HepG2 (cell line): ENCODE results near the gene ZCCHC24. TPM values are rescaled to one million over a fixed set of nuclear protein-coding genes. Genes with fewer than 3 reads are reported as not detected.
A peak's percentile ranks its signal among the peaks of the same experiment; 100 is the strongest.

Source experiments
- DMTF1 ChIP-seq: sonication (generic); formaldehyde crosslinking; IDR thresholded peaks from 2 replicates; pipeline ENCODE4 v1.4.0; 2020; ENCODE audit warnings: mild to moderate bottlenecking, missing genetic modification reagents
- PAX8 ChIP-seq: sonication (generic); formaldehyde crosslinking; IDR thresholded peaks from 2 replicates; pipeline ENCODE4 v1.8.0; 2022; ENCODE audit warnings: mild to moderate bottlenecking, missing genetic modification reagents, borderline replicate concordance
- POLR2AphosphoS5 ChIP-seq: IDR thresholded peaks from 2 replicates; pipeline ENCODE4 v1.6.1; 2012; ENCODE audit warnings: low read depth, low read length
- RXRB ChIP-seq: IDR thresholded peaks from 2 replicates; pipeline ENCODE4 v1.6.1; 2016; ENCODE audit warnings: borderline replicate concordance, missing genetic modification reagents, missing compliant biosample characterization
- TBL1XR1 ChIP-seq: fragments of 150-350 bp; IDR thresholded peaks from 2 replicates; pipeline ENCODE4 v1.6.1; 2014; ENCODE audit warnings: borderline replicate concordance, low read length; ENCODE audit not compliant: partially characterized antibody
- TRIM24 ChIP-seq: sonication (generic); formaldehyde crosslinking; IDR thresholded peaks from 2 replicates; pipeline ENCODE4 v1.8.0; 2022; ENCODE audit warnings: mild to moderate bottlenecking, missing genetic modification reagents
- ZNF318 ChIP-seq: sonication (generic); formaldehyde crosslinking; IDR thresholded peaks from 2 replicates; pipeline ENCODE4 v1.4.0; 2020; ENCODE audit warnings: mild to moderate bottlenecking, missing genetic modification reagents
- ZNF335 ChIP-seq: sonication (generic); formaldehyde crosslinking; IDR thresholded peaks from 2 replicates; pipeline ENCODE4 v1.4.0; 2020; ENCODE audit warnings: missing genetic modification reagents
- ZNF687 ChIP-seq: sonication (generic); formaldehyde crosslinking; IDR thresholded peaks from 2 replicates; pipeline ENCODE4 v1.5.1; 2020; ENCODE audit warnings: mild to moderate bottlenecking, missing genetic modification reagents, moderate library complexity
- ZNF691 ChIP-seq: sonication (generic); formaldehyde crosslinking; IDR thresholded peaks from 2 replicates; pipeline ENCODE4 v1.4.0; 2020; ENCODE audit warnings: missing genetic modification reagents, low read depth, mild to moderate bottlenecking, borderline replicate concordance
- polyA plus RNA-seq, 8 experiments: library from polyadenylated mRNA; depleted of rRNA in 3 of 8; stranded (reverse) in 7 of 8; unstranded in 1 of 8; fragments of >200 nt; fragmentation: Illumina TruSeq in 4 of 8; extraction: Trizol in 4 of 8; gene quantifications; 2 replicates each; pipeline versions ENCODE4 v1.2.1 to v1.2.3, GENCODE V29; 2011 to 2016; ENCODE audit warnings: low read depth in 4 of 8, missing spikeins in 1 of 8, mixed read lengths in 1 of 8; ENCODE audit not compliant: insufficient read depth in 1 of 8
- total RNA-seq, 5 experiments: library from RNA; depleted of rRNA; stranded (reverse); fragments of >200 nt; fragmentation: Illumina TruSeq; extraction: Trizol; gene quantifications; 2 replicates each; pipeline ENCODE4 v1.2.3, GENCODE V29; 2016; ENCODE audit warnings: low read depth in 1 of 5

The ZCCHC24 gene
- total and polyA plus RNA-seq, 2 of the 13 experiments (the other 11 are each of a cell fraction or from before 2014, with no cell fraction given), result 3.1 to 7.9 TPM

- TF ChIP-seq ZNF318 (CRISPR knock-in tag), result no peak
- TF ChIP-seq ZNF691, result no peak
- no peak for TF ChIP-seq TRIM24 (CRISPR knock-in tag)
- no peak for TF ChIP-seq PAX8 (CRISPR knock-in tag)
- no peak for TF ChIP-seq TBL1XR1
- no peak for TF ChIP-seq ZNF687 (CRISPR knock-in tag)
- TF ChIP-seq DMTF1 (CRISPR knock-in tag), result no peak
- no peak for TF ChIP-seq ZNF335
- no peak for TF ChIP-seq POLR2AphosphoS5
- TF ChIP-seq RXRB (CRISPR knock-in tag), result peak; percentile 49
Measured at GRCh38 chr10:79358811-79359210, 86.6 kb downstream of the ZCCHC24 start (continued).
